ENCODE measurements around the gene HAUS1.
"Not testable (repeated sequence)": the region's sequence is repeated elsewhere in the genome, so short reads cannot be mapped to it uniquely, and the experiment has no call there.

DNA sequence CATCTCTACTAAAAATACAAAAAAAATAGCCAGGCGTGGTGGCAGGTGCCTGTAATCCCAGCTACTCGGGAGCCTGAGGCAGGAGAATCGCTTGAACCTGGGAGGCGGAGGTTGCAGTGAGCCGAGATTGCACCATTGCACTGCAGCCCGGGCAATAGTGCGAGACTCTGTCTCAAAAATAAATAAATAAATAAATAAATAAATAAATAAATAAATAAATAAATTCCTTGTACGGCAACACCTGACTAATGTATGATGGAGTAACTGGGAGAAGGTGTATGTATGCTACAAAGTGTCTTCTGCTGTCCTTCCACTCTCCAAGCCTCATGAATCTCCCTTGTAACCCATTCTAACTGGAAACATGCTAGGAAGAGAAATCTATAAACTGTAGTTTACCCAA lies 26.4 kb downstream of the HAUS1 start:
- TF ChIP-seq POLR2A (IDR thresholded peaks at IDR 0.05); POLR2AphosphoS5 (IDR thresholded peaks at IDR 0.05; ENCODE audit: insufficient read depth in 1 of 2, low read depth in 1 of 2): not testable (repeated sequence)
- TF ChIP-seq, protein P1, sequence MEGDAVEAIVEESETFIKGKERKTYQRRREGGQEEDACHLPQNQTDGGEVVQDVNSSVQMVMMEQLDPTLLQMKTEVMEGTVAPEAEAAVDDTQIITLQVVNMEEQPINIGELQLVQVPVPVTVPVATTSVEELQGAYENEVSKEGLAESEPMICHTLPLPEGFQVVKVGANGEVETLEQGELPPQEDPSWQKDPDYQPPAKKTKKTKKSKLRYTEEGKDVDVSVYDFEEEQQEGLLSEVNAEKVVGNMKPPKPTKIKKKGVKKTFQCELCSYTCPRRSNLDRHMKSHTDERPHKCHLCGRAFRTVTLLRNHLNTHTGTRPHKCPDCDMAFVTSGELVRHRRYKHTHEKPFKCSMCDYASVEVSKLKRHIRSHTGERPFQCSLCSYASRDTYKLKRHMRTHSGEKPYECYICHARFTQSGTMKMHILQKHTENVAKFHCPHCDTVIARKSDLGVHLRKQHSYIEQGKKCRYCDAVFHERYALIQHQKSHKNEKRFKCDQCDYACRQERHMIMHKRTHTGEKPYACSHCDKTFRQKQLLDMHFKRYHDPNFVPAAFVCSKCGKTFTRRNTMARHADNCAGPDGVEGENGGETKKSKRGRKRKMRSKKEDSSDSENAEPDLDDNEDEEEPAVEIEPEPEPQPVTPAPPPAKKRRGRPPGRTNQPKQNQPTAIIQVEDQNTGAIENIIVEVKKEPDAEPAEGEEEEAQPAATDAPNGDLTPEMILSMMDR (IDR thresholded peaks at IDR 0.05): not testable (repeated sequence)

Data from vagina (tissue), 2 donors.